Natural killer cell (primary cell): ENCODE results near the gene ABHD4. TPM values are rescaled to one million over a fixed set of nuclear protein-coding genes. Genes with fewer than 3 reads are reported as not detected.
A peak's percentile ranks its signal among the peaks of the same experiment; 100 is the strongest.
"Not testable (repeated sequence)": the region's sequence is repeated elsewhere in the genome, so short reads cannot be mapped to it uniquely, and the experiment has no call there.

Experiments
- ATAC-seq, 3 donors: fragments of 150-1000 bp in 2 of 3; fragments of 200-7000 bp in 1 of 3; cut with Tn5 transposase; 1 replicate in 1 of 3; 2 replicates in 2 of 3; pipeline ENCODE4 v1.10.0; 2021; ENCODE audit warnings: mild to moderate bottlenecking in 2 of 3, moderate library complexity in 2 of 3
- DNase-seq, 2 donors: peaks; one replicate each; pipeline versions ENCODE4 v3.0.0 to v3.0.0-alpha.2; 2013 to 2021; ENCODE audit warnings: mixed read lengths in 1 of 2
- H3K27ac ChIP-seq: one replicate; pipeline ENCODE4 v1.5.1; 2013; ENCODE audit warnings: mild to moderate bottlenecking, low read length
- H3K27me3 ChIP-seq: one replicate; pipeline ENCODE4 v1.6.1; 2013; ENCODE audit warnings: low read length; ENCODE audit not compliant: control insufficient read depth, insufficient read depth
- H3K36me3 ChIP-seq: one replicate; pipeline ENCODE4 v1.6.1; 2013; ENCODE audit warnings: low read length; ENCODE audit not compliant: control insufficient read depth, insufficient read depth
- H3K4me1 ChIP-seq: one replicate; pipeline ENCODE4 v1.6.1; 2013; ENCODE audit warnings: low read length; ENCODE audit not compliant: control insufficient read depth, insufficient read depth
- H3K4me3 ChIP-seq: one replicate; pipeline ENCODE4 v1.5.1; 2013; ENCODE audit warnings: low read length
- H3K9me3 ChIP-seq: one replicate; pipeline ENCODE4 v1.6.1; 2013; ENCODE audit warnings: low read length; ENCODE audit not compliant: control insufficient read depth, insufficient read depth
- H3K27ac Mint-ChIP-seq, 2 donors: one replicate each; pipeline ENCODE4 v1.8.0; 2022; ENCODE audit warnings: mild to moderate bottlenecking in 2 of 2, mixed read lengths in 2 of 2, moderate library complexity in 1 of 2
- H3K27me3 Mint-ChIP-seq, 2 donors: one replicate each; pipeline ENCODE4 v1.8.0; 2022; ENCODE audit warnings: low read depth in 2 of 2, mixed read lengths in 2 of 2
- H3K36me3 Mint-ChIP-seq: one replicate; pipeline ENCODE4 v1.8.0; 2022; ENCODE audit warnings: mixed read lengths
- H3K4me1 Mint-ChIP-seq, 2 donors: one replicate each; pipeline ENCODE4 v1.8.0; 2022; ENCODE audit warnings: mixed read lengths in 2 of 2
- H3K4me3 Mint-ChIP-seq: one replicate; pipeline ENCODE4 v1.8.0; 2022; ENCODE audit warnings: mild to moderate bottlenecking, moderate library complexity, mixed read lengths
- H3K9me3 Mint-ChIP-seq, 2 donors: one replicate each; pipeline ENCODE4 v1.8.0; 2022; ENCODE audit warnings: mixed read lengths in 2 of 2
- WGBS: methylation state at CpG from one replicate; pipeline ENCODE4 v1.1.7; 2013; ENCODE audit warnings: missing lambda C conversion rate; ENCODE audit not compliant: insufficient coverage; 5-methylcytosine and 5-hydroxymethylcytosine counted together
- intact Hi-C: fragments of 100-400 bp; cut with micrococcal nuclease; formaldehyde crosslinking; loops from one replicate; pipeline ENCODE4 v1.14.2; 2022
- total RNA-seq, 4 donors: library from RNA; stranded (reverse); fragments of 120-200 nt in 1 of 4; gene quantifications; one replicate each; pipeline versions ENCODE4 v1.2.3 to v1.2.4, GENCODE V29; 2013 to 2022
- TF ChIP-seq, protein P1 (sequence below): fragments of 200-600 bp; IDR thresholded peaks from one replicate; pipeline ENCODE4 v1.8.0; 2022; ENCODE audit warnings: antibody characterized with exemption

The ABHD4 gene
- total RNA-seq, 3 donors from 2014 or later (not counting 1 experiment from before 2014, with no cell fraction given) = 29.7 to 39.3 (median 30.2) TPM

DNA sequence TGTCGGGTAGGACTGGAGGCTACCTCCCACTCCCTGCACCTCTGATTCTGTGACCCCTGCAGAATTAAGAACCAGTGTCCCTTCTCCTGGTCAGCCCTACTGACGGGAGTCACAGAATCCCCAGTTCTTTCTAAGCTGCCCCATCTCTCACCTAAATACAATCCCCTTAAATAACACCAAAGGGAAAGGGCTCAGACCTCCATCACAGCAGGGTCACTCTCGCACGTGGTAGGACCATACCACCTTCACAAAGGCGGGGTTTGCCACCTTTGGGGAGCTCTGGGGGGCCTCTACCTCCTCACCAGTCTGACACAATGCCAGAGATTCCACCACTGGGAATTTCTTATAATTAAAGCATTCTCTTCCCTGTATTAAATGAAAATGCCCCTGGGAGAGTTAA is 44.7 kb upstream of the ABHD4 start:
- Mint-ChIP-seq H3K4me1 (peaks cover 84 to 90% of the 10 kb centered on the region in 2 donors), H3K27ac (peak overlapping the region; percentile 98 to 100), H3K9me3 (no peaks in the 10 kb centered on the region), H3K27me3 (peaks cover 0 to 4% of the 10 kb centered on the region in 2 donors), H3K4me3 (peak overlapping the region; percentile 13), H3K36me3 (peaks cover 9% of the 10 kb centered on the region)
- H3K36me3 ChIP-seq = peaks cover 12% of the 10 kb centered on the region
- H3K27me3 ChIP-seq = no peaks in the 10 kb centered on the region
- no peak overlapping the region for H3K4me3 ChIP-seq
- DNase-seq = no peak
- H3K27ac ChIP-seq = peak overlapping the region; percentile 97
- peaks cover 95% of the 10 kb centered on the region for H3K4me1 ChIP-seq
- 62% methylated on average over 5 of the region's 5 CpGs for WGBS
- intact Hi-C loops = no loop called here
- TF ChIP-seq, protein P1, sequence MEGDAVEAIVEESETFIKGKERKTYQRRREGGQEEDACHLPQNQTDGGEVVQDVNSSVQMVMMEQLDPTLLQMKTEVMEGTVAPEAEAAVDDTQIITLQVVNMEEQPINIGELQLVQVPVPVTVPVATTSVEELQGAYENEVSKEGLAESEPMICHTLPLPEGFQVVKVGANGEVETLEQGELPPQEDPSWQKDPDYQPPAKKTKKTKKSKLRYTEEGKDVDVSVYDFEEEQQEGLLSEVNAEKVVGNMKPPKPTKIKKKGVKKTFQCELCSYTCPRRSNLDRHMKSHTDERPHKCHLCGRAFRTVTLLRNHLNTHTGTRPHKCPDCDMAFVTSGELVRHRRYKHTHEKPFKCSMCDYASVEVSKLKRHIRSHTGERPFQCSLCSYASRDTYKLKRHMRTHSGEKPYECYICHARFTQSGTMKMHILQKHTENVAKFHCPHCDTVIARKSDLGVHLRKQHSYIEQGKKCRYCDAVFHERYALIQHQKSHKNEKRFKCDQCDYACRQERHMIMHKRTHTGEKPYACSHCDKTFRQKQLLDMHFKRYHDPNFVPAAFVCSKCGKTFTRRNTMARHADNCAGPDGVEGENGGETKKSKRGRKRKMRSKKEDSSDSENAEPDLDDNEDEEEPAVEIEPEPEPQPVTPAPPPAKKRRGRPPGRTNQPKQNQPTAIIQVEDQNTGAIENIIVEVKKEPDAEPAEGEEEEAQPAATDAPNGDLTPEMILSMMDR = no peak
- no peaks in the 10 kb centered on the region for H3K9me3 ChIP-seq
- no peak for ATAC-seq

DNA sequence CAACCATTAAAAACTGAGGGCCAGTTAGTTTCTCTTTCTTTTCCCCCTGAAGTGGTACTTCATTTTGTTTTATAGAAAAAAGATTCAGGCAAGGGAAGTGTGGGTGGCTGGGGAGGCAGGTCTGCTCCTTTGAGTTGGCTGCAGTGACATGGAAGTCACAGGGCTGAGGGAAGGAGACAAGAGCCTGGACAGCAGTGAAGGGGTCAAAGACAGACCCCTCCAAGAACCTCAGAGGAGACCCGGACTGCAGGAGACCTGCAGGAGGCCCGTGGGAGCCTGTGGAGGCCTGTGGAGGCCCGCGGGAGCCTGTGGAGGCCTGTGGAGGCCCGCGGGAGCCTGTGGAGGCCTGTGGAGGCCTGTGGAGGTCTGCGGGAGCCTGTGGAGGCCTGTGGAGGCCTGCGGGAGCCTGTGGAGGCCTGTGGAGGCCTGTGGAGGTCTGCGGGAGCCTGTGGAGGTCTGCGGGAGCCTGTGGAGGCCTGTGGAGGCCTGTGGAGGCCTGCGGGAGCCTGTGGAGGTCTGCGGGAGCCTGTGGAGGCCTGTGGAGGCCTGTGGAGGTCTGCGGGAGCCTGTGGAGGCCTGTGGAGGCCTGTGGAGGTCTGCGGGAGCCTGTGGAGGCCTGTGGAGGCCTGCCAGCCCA is 44.1 kb upstream of the ABHD4 start:
- peak overlapping the region; percentile 13 for H3K4me3 Mint-ChIP-seq
- peak in 1 of 2 donors; percentile 70 for DNase-seq
- peaks cover 85 to 91% of the 10 kb centered on the region in 2 donors for H3K4me1 Mint-ChIP-seq
- peak overlapping the region; percentile 98 to 100 for H3K27ac Mint-ChIP-seq
- Histone ChIP-seq H3K4me1 (peaks cover 98% of the 10 kb centered on the region), H3K36me3 (peaks cover 12% of the 10 kb centered on the region), H3K27ac (peak overlapping the region; percentile 97)
- H3K4me3 ChIP-seq, intact Hi-C loops, H3K27me3 Mint-ChIP-seq, ATAC-seq, H3K9me3 ChIP-seq, H3K36me3 Mint-ChIP-seq, H3K27me3 ChIP-seq, H3K9me3 Mint-ChIP-seq: not testable (repeated sequence)
- 88% methylated on average over 10 of the region's 14 CpGs for WGBS

DNA sequence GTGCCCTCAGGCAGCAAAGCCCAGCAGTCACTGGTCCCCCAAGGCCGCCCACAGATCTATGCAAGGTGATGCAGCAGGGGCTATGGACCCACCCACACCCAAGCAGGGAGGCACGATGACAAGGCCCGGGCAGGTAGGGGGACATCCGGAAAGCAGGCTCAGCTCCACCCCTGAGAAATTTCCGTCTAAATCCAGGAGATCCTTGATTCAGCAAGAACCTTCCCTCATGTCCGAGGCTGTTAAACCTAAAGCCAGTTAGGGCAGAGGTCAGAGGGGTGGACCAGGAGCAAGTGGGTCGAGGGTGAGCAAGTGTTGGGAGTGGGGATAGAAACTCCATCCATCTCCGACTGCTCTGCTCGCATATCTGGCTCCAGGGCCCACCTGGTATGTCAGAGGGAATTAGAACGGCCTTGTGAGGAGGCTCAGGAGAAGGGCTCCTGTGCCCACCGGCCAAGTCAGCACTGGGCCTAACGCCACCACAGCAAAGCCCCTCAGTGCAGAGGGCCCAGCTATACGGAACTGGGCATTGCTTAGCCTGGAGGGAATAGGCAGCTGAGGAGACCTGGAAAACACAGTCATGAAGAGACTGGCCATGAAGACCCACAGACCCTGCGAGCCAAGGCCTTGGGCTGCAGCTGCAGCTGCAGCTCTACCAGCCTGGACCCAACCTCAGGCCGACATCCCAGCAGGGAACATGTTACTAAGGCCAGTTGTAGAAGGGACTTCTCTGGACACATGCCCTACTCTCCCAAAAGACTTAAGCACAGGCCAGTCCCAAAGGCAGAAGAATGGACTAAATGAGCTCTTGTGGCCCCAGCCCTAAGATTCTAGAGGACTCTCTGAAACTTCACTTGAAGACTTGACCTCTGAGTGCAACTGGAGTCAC is 43.4 kb upstream of the ABHD4 start:
- Histone ChIP-seq H3K27me3 (no peaks in the 10 kb centered on the region), H3K4me3 (no peak overlapping the region), H3K4me1 (peaks cover 98% of the 10 kb centered on the region), H3K36me3 (peaks cover 10% of the 10 kb centered on the region), H3K27ac (peak overlapping the region; percentile 97), H3K9me3 (no peaks in the 10 kb centered on the region)
- Mint-ChIP-seq H3K36me3 (no peaks in the 10 kb centered on the region), H3K9me3 (no peaks in the 10 kb centered on the region), H3K27me3 (peaks cover 0 to 4% of the 10 kb centered on the region in 2 donors), H3K4me3 (peak overlapping the region; percentile 94), H3K4me1 (peaks cover 84 to 91% of the 10 kb centered on the region in 2 donors), H3K27ac (peak overlapping the region; percentile 98 to 100)
- TF ChIP-seq, protein P1 = no peak
- peak in 1 of 2 donors; percentile 53 for DNase-seq
- WGBS = 90% methylated on average over 15 of the region's 15 CpGs
- ATAC-seq = no peak
- intact Hi-C loops = no loop called here
